Ishikawa (cell line): ENCODE data around the gene HDAC6.

Experiments
- EP300 ChIP-seq: IDR thresholded peaks from 2 replicates; pipeline ENCODE4 v1.6.1; 2012; ENCODE audit warnings: borderline replicate concordance
- NFIC ChIP-seq: IDR thresholded peaks from 2 replicates; pipeline ENCODE4 v1.6.1; 2012
- TAF1 ChIP-seq: IDR thresholded peaks from 2 replicates; pipeline ENCODE4 v1.6.1; 2012; ENCODE audit warnings: low read depth, mild to moderate bottlenecking
- YY1 ChIP-seq: IDR thresholded peaks from 2 replicates; pipeline ENCODE4 v1.6.1; 2012; ENCODE audit warnings: low read depth
- TF ChIP-seq, protein P1 (sequence below): IDR thresholded peaks from 2 replicates; pipeline ENCODE4 v1.6.1; 2012

GRCh38 chrX:48792219-48792618 lies 9.6 kb upstream of the HDAC6 start:
- TF ChIP-seq YY1 (no peak), NFIC (no peak), TAF1 (no peak), EP300 (no peak)
- TF ChIP-seq, protein P1, sequence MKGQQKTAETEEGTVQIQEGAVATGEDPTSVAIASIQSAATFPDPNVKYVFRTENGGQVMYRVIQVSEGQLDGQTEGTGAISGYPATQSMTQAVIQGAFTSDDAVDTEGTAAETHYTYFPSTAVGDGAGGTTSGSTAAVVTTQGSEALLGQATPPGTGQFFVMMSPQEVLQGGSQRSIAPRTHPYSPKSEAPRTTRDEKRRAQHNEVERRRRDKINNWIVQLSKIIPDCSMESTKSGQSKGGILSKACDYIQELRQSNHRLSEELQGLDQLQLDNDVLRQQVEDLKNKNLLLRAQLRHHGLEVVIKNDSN: no peak
